Globus pallidus (tissue), 1 donor: ENCODE measurements around the gene LPCAT1.
A peak's percentile ranks its signal among the peaks of the same experiment; 100 is the strongest.
"Not testable (repeated sequence)": the region's sequence is repeated elsewhere in the genome, so short reads cannot be mapped to it uniquely, and the experiment has no call there.

Experiments used
- DNase-seq: peaks from one replicate; pipeline ENCODE4 v3.0.0-alpha.2; 2015; ENCODE audit warnings: low spot score

LPCAT1 gene

DNA sequence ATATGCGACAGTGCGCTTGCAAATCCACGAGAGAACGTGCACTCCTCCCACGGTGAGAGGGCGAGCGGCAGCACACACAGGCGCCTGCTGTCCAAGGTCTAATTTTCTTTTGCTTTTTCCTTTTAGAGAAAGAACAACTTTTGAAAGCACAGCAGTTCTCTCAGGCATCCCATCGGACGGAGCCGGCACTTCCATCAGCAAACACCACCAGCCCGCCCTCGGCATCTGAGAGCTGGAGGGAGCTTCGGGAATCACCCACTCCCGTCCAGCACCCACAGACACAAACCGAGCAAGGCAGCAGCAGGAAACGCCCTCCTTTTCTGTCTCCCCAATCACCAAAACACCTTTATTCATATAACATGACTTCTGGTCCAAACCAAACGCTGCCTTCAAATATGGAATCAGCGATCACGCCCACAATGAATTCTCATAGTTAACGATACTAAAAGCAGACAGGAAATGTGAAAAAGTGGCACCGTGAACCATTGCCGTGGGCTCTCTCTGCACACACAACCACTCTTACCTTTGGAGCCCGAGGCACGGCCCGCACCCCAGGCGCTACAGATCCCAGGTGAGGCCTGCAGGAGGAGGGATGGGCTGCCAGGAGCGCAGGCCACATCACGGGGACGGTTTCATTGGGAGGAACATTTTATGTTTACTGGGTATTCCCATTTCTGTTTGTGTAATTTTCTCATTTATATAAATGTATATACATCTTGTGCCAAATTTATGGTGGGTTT, 14.2 kb downstream of the LPCAT1 start:
- no peak for DNase-seq

DNA sequence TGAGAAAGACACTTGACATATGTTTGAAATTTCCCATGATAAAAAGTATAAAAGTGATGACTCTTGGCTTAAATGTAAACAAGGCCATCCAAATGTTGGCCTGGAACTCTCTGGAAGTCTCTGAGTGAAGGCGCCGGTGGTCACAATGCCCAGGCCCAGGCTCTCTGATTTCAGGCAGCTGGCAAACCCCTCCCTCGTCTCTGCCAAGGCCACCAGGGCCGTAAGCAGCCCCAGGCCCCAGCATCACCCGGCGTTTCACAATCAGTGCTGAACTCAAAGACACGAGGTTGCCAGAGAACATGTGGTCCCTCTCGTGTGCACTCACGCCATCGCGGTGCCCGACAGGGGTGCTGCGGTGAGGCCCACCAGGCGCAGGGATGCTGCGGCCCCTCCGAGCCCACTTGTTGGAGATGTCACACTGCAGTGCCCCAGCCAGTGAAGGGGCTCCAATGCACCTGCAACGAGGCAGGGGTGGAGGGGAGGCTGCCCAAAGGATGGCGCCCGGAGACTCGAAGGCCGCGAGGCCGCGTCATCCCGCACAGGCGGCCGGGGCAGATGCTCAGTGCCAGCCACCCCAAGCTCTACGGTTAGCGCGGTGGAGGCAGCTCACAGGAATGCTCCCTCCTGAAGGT, 15.0 kb downstream of the LPCAT1 start:
- no peak for DNase-seq

DNA sequence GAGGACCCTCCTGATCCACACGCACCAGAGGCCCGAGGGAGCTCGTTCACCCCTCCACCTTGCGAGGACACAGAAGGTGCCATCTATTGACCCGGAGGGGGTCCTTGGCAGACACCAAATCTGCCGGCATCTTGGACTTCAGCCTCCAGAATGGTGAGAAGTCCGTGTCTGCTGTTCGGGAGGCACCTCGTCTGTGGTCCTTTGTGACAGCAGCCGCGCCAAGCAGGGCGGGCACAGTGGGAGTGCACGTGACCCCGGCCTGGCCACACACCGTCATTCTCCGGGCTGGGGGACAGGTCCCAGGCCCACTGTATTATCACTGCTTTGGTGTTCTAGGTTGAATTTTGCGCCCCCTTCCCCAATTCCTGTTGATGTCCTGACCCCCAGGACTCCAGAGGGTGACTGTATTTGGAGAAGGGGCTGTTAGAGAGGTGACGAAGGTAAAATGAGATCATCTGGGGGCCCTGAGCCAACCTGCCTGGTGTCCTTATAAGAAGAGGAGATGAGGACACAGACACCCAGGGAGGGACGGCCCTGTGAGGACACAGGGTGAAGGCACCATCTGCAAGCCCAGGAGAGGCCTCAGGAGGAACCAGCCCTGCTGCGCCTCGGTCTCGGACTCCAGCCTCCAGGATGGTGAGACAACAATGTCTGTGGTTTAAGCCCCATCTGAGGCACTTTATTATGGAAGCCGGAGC, 15.7 kb downstream of the LPCAT1 start:
- DNase-seq: no peak

DNA sequence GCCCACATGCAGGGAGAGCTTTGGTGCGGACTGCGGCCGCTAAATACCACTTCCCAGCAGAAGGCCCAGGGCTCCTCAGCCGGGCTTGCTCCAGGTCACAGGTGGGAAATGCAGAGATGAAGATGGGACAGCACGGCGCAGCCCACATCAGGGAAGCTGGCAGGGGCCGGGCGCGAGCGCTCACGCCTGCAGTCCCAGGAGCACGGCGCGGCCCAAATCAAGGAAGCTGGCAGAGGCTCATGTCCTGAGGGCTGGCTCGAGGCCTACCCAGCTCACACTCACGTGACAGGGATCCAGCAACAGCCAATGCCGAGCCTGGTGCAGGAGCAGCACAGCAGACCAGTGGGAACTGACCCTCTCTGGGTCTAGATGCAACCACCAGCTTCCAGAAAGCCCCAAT, 16.3 kb downstream of the LPCAT1 start:
- no peak for DNase-seq

- DNase-seq: no peak
Observed at GRCh38 chr5:1507014-1507375, 16.8 kb downstream of the LPCAT1 start.

DNA sequence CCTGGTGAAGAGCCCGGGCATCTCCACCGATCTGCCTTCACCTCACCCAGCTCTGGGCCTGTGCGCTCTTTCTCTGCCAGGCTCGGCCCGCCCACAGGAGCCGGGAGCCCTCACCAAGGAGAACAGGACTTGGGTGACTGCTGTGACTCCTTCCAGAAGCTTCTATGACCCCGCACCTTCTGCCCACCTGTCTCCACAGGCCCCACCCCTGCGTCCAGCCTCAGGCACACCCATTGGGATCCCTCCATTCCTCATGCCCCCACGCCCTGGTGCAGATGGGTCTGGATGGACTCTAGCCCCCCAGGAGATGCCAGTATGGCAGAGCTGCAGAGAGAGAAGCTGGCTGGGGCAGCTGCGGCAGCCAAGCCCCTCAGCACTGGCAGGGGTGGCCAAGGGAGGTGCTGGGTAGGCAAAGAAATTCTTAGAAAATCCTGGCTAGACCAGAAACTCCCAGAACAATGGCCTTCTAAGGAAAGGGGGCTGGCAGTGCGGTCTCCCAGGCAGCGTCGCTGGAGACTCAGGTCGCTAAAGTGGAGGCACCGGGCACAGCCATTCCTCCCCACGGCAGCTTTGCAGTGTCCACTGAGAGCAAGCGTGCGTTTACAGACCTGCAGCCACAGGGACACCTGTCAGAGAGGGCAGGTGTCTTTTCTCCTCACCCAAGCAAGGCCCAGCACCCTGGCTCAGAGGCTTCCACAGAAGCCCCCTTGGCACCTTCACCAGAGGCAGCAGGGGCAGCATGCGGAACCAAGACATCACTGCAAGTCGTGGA, 17.3 kb downstream of the LPCAT1 start:
- no peak for DNase-seq

GRCh38 chr5:1505506-1506241, 18.1 kb downstream of the LPCAT1 start:
- DNase-seq: no peak

- DNase-seq: not testable (repeated sequence)
Observed at GRCh38 chr5:1505089-1505488, 18.7 kb downstream of the LPCAT1 start.

GRCh38 chr5:1504617-1505016, 19.1 kb downstream of the LPCAT1 start:
- no peak for DNase-seq

GRCh38 chr5:1504069-1504595, 19.6 kb downstream of the LPCAT1 start:
- DNase-seq: no peak

DNA sequence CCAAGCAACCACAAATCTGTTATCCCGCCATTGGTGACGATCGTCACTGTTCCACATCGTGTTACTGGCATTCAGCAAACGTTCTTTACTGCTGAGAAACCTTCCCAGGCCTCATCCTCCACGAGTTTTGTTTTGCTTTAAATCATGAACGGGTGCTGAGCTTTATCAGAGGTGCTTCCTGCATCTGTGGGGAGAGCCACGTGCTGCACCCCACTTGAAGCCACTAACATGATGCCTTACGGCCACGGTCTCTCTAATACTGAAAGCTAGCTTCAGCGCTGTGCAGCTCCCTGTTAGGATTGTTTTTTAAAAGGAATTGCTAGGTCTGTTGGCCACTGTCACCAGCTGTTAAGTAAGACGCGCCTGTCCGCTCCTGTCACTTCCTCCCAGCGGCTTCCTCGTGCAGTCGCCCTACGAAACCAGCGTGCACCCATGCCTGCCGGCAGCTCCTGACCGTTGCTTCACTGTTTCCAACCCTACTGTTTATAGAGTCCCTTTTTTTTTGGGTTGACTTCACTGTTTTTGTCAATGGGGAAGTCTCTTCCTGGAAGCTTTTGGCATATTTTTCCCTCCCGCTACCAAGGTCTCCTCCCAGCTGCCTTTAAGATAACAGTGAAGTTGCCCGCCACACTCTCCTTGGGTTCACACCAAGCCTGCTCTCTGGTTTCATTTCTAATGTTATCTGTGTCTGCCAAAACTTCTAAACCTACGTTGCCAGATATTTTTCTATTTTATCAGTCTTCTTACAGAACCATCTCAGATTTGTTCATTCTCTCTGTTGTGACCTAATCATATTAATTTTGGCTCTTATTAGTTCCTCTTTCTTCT, 20.3 kb downstream of the LPCAT1 start:
- DNase-seq: peak; percentile 54

DNA sequence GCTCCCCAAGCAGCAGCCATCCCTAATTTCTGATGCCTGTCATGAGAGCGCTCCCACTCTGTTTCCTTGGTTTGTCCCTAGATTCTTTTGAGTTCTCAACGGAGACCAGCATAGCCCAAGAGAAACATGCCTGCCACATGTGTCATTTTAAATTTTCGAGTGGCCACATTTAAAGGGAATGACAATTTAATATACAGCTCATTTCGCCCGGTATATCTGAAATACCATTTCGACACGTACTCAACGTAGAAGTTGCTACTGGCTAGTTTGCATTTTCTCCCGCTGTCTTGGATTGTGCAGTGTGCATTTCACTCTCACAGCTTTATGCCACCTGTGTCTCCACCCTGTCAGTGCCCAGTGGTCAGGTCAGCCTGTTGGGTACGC, 21.0 kb downstream of the LPCAT1 start:
- no peak for DNase-seq

GRCh38 chr5:1502046-1502736, 21.6 kb downstream of the LPCAT1 start:
- DNase-seq: no peak

- no peak for DNase-seq
Observed at GRCh38 chr5:1501372-1502045, 22.3 kb downstream of the LPCAT1 start.

DNA sequence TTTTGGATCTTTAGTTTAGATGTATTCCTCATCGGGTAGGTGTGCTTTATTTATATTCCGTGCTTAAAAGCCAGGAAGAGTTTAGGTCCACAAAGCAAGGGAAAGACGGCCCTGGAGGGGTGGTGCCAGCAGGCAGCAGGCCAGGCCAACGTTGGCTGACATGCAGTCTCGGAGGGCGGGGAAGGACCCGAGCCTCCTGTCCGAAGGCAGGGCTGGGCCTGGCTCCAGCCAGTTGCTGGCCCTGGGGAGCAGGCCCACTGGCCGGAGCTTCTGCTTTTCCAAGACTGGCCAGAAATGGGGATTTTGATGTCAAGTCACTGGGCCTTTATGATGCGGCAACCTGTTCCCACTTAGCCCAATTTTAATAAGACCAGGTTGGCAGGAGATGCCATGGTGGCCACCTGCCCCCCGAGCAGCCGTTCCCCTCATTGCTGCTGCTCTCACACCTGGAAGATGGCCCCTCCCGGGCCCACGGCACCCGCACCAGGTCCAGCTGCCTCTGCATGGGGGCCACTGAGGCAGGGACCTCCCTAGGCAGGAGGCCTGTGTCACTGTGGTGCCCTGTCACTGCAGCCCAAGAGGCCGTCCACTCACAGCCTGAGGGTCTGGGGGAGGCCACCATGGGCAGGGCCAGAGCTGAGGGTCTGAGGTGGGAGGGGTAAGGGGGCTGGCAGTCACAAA, 23.2 kb downstream of the LPCAT1 start:
- DNase-seq: peak; percentile 63

- no peak for DNase-seq
Observed at GRCh38 chr5:1499851-1500250, 23.9 kb downstream of the LPCAT1 start.

- DNase-seq: no peak
Observed at GRCh38 chr5:1498623-1499416, 24.9 kb downstream of the LPCAT1 start.
